NCI-H128 (cell line): ENCODE results near the gene GNPNAT1.
"Not testable (repeated sequence)": the region's sequence is repeated elsewhere in the genome, so short reads cannot be mapped to it uniquely, and the experiment has no call there.

Experiments used
- DNase-seq: peaks from one replicate; lab custom pipeline; 2025; ENCODE audit not compliant: unreplicated experiment; lab: John Stamatoyannopoulos, UW

GNPNAT1 gene

GRCh38 chr14:52729925-52730708 is 61.3 kb downstream of the GNPNAT1 start, which contains the start of gene STYX:
Gene STYX (plus strand): TSS chr14:52730166. CDS start chr14:52730475, 309 bp downstream.
- peak; percentile 94 for DNase-seq

- DNase-seq, result no peak
Measured at GRCh38 chr14:52729585-52729924, 61.9 kb downstream of the GNPNAT1 start.

- DNase-seq, result not testable (repeated sequence)
Measured at GRCh38 chr14:52729035-52729434, 62.4 kb downstream of the GNPNAT1 start.

GRCh38 chr14:52727509-52727908 is 63.9 kb downstream of the GNPNAT1 start:
- not testable (repeated sequence) for DNase-seq
